Measurements from ENCODE around the gene CLSTN1.
"Not testable (repeated sequence)": the region's sequence is repeated elsewhere in the genome, so short reads cannot be mapped to it uniquely, and the experiment has no call there.

The CLSTN1 gene

DNA sequence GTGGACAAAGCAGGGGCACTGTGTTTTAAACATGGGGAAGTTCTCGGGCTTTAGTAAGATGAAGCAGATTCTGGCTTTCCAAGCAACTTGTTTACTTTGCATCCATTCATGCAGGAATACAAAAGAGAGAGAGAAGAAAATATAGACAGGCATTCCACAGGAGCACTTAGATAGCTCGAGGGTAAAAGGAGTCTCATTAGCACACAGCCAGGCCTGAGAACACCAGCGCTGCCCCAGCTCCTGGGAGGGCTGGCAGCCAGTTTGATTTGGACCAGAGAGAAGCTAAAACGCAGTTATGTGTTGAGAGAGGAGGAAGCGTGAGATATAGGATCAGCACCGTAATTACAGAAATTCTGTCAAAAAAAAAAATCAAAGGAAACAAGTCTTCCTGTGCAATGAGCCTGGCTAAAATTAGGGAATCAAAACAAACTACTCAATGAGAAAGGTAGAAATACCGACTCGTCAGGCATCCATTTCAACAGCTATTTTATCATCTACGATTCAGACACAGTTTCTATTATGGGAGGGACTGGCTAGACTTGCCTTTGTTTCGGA lies 68.2 kb downstream of the CLSTN1 start:
- Histone ChIP-seq H3K36me3 (no peaks in the 10 kb centered on the region), H3K4me1 (no peaks in the 10 kb centered on the region), H3K9me3 (no peaks in the 10 kb centered on the region), H3K4me3 (ENCODE audit: low read depth, low read length) (no peak overlapping the region), H3K27me3 (no peaks in the 10 kb centered on the region)
- TF ChIP-seq, protein P1, sequence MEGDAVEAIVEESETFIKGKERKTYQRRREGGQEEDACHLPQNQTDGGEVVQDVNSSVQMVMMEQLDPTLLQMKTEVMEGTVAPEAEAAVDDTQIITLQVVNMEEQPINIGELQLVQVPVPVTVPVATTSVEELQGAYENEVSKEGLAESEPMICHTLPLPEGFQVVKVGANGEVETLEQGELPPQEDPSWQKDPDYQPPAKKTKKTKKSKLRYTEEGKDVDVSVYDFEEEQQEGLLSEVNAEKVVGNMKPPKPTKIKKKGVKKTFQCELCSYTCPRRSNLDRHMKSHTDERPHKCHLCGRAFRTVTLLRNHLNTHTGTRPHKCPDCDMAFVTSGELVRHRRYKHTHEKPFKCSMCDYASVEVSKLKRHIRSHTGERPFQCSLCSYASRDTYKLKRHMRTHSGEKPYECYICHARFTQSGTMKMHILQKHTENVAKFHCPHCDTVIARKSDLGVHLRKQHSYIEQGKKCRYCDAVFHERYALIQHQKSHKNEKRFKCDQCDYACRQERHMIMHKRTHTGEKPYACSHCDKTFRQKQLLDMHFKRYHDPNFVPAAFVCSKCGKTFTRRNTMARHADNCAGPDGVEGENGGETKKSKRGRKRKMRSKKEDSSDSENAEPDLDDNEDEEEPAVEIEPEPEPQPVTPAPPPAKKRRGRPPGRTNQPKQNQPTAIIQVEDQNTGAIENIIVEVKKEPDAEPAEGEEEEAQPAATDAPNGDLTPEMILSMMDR (IDR thresholded peaks at IDR 0.05; ENCODE audit: low read depth, low read length): no peak
- no peak for DNase-seq

GRCh38 chr1:9753121-9753531 lies 70.6 kb downstream of the CLSTN1 start:
- no peaks in the 10 kb centered on the region for H3K4me1 ChIP-seq
- no peaks in the 10 kb centered on the region for H3K27me3 ChIP-seq
- H3K4me3 ChIP-seq (ENCODE audit: low read depth, low read length): no peak overlapping the region
- TF ChIP-seq, protein P1 (IDR thresholded peaks at IDR 0.05; ENCODE audit: low read depth, low read length): no peak
- no peaks in the 10 kb centered on the region for H3K36me3 ChIP-seq
- no peaks in the 10 kb centered on the region for H3K9me3 ChIP-seq
- peak; percentile 12 for DNase-seq

- no peak for DNase-seq
- TF ChIP-seq, protein P1 (IDR thresholded peaks at IDR 0.05; ENCODE audit: low read depth, low read length): no peak
- no peaks in the 10 kb centered on the region for H3K4me1 ChIP-seq
- H3K27me3 ChIP-seq: no peaks in the 10 kb centered on the region
- H3K4me3 ChIP-seq (ENCODE audit: low read depth, low read length): no peak overlapping the region
- H3K36me3 ChIP-seq: no peaks in the 10 kb centered on the region
- H3K9me3 ChIP-seq: no peaks in the 10 kb centered on the region
Measured at GRCh38 chr1:9751971-9752370, 71.8 kb downstream of the CLSTN1 start.

GRCh38 chr1:9749361-9749760 lies 74.4 kb downstream of the CLSTN1 start:
- TF ChIP-seq, protein P1 (IDR thresholded peaks at IDR 0.05; ENCODE audit: low read depth, low read length): no peak
- Histone ChIP-seq H3K27me3 (no peaks in the 10 kb centered on the region), H3K4me3 (ENCODE audit: low read depth, low read length) (no peak overlapping the region), H3K36me3 (peaks cover 3% of the 10 kb centered on the region; the same call in 1 of the 2 replicates), H3K9me3 (no peaks in the 10 kb centered on the region), H3K4me1 (no peaks in the 10 kb centered on the region)
- DNase-seq: no peak

DNA sequence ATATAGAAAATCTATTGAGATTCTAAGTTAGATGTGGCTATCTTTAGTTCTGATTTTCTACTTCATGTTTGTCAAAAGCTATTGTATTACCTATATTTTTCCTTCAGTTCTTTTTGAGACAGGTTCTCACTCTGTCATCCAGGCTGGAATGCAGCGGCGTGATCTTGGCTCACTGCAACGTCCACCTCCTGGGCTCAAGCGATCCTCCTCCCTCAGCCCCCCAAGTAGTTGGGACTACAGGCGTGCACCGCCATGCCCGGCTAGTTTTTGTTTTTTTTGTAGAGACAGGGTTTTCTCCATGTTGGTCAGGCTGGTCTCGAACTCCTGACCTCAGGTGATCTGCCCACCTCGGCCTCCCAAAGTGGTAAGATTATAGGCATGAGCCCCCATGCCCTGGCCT lies 75.4 kb downstream of the CLSTN1 start:
- H3K36me3 ChIP-seq; H3K9me3 ChIP-seq; H3K4me1 ChIP-seq; H3K27me3 ChIP-seq; DNase-seq; H3K4me3 ChIP-seq (ENCODE audit: low read depth, low read length): not testable (repeated sequence)

DNA sequence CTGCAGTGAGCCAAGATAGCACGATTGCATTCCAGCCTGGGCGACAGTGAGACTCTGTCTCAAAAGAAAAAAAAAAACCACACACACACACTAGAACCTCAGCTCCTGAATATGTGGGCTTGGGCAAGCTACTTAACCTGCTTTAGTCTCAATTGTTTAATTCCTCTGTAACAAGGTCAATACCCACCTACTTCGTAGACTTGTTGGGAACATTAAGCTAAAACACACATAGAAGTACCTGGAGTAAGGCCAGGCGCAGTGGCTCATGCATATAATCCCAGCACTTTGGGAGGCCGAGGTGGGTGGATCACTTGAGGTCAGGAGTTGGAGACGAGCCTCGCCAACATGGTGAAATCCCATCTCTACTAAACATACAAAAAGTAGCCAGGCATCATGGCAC lies 77.1 kb downstream of the CLSTN1 start:
- DNase-seq: no peak
- H3K4me3 ChIP-seq (ENCODE audit: low read depth, low read length): no peak overlapping the region
- H3K36me3 ChIP-seq: peaks cover 3% of the 10 kb centered on the region; the same call in 1 of the 2 replicates
- TF ChIP-seq, protein P1 (IDR thresholded peaks at IDR 0.05; ENCODE audit: low read depth, low read length): no peak
- no peaks in the 10 kb centered on the region for H3K4me1 ChIP-seq
- H3K9me3 ChIP-seq: no peaks in the 10 kb centered on the region
- no peaks in the 10 kb centered on the region for H3K27me3 ChIP-seq

DNA sequence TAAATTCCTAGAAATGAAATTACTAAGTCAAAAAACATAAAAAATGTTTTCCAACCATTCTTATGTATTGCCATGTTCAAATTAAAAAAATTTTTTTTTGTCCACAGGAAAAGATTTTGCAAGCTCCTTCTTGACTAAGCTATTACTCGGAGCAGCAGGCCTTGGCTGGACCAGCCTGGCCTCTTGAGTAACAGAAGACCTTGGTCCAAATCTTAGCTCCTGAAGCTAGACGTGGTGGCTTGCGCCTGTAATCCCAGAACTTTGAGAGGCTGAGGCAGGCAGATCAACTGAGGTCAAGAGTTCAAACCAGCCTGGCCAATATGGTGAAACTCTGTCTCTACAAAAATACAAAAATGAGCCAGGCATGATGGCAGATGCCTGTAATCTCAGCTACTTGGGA lies 77.6 kb downstream of the CLSTN1 start:
- no peak overlapping the region for H3K4me3 ChIP-seq (ENCODE audit: low read depth, low read length)
- H3K27me3 ChIP-seq: no peaks in the 10 kb centered on the region
- no peaks in the 10 kb centered on the region for H3K4me1 ChIP-seq
- TF ChIP-seq, protein P1 (IDR thresholded peaks at IDR 0.05; ENCODE audit: low read depth, low read length): no peak
- peaks cover 3% of the 10 kb centered on the region; the same call in 1 of the 2 replicates for H3K36me3 ChIP-seq
- H3K9me3 ChIP-seq: no peaks in the 10 kb centered on the region
- DNase-seq: no peak
